Camera-type eye (tissue), 1 donor: ENCODE data around the gene SDF2L1. TPM values are rescaled to one million over a fixed set of nuclear protein-coding genes. Genes with fewer than 3 reads are reported as not detected.

ENCODE experiments used
- total RNA-seq: library from RNA; depleted of rRNA; stranded (reverse); fragments of >200 nt; gene quantifications from one replicate; pipeline ENCODE4 v1.2.3, GENCODE V29; 2014

SDF2L1 gene, protein sequence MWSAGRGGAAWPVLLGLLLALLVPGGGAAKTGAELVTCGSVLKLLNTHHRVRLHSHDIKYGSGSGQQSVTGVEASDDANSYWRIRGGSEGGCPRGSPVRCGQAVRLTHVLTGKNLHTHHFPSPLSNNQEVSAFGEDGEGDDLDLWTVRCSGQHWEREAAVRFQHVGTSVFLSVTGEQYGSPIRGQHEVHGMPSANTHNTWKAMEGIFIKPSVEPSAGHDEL
- 3.8 TPM for total RNA-seq

GRCh38 chr22:21641789-21642583, at the start of gene SDF2L1:
Gene SDF2L1, plus strand, starts transcription at chr22:21642302. Its CDS starts 35 bp downstream, at chr22:21642337.

GRCh38 chr22:21629255-21630149, 12.6 kb upstream of the SDF2L1 start, which contains the start of gene YDJC:
Gene YDJC, minus strand, starts transcription at chr22:21630022. Its CDS starts 8 bp downstream, at chr22:21630014.

DNA sequence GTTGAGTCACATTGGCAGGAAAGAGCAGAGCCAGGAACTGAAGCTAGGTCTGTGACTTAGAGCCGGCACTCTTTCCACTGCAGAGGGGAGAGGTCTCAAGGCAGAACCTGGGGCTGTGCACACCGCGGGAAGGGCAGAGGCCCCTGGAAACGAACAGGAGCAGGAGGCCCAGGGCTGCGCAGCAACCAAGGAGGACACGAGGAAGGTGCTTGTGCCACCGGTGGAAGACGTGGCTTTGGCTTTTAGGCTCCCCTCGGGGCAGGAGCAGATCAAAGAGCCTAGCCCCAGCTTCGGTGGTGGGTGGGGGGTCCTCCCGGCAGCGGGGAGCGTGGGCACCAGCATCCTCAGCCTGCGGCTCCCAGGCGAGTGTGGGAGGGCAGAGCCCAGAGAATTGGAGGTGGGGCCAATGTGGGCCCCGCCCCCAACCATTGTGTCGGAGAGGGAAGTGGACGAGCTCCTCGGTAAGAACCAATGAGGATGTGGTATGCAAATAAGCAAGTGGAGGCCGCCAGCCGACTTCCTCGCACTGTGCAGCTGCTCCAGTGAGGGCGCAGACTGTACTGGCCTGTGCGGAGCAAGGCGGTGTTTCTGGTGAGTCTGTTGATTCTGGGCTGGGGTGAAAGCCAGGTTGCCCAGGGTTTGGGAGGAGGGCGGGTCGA, 9.7 kb upstream of the SDF2L1 start, which contains the start of gene CCDC116:
TSS of gene CCDC116 (plus strand) at position 524 of the 659 bp plus-strand sequence. CDS start 422 bp downstream, outside the sequence.

Other genes with a start within 250 kb of the SDF2L1 start
- gene HIC2, start 224.9 kb upstream of the SDF2L1 start, total RNA-seq = 11.3 TPM
- gene TMEM191C, start 174.9 kb upstream of the SDF2L1 start, total RNA-seq = 1.6 TPM
- gene RIMBP3C, start 90.8 kb upstream of the SDF2L1 start, total RNA-seq = 1.2 TPM
- 36.7 TPM for gene UBE2L3, start 74.6 kb upstream of the SDF2L1 start, total RNA-seq
- 9.2 TPM for gene YDJC, start 12.3 kb upstream of the SDF2L1 start, total RNA-seq
- 0.27 TPM for gene CCDC116, start 9.5 kb upstream of the SDF2L1 start, total RNA-seq
- 42.7 TPM for gene PPIL2, start 23.7 kb downstream of the SDF2L1 start, total RNA-seq
- 26.9 TPM for gene YPEL1, start 93.5 kb downstream of the SDF2L1 start, total RNA-seq
- gene MAPK1, start 225.3 kb downstream of the SDF2L1 start, total RNA-seq = 64.3 TPM